NCI-H2171 treated with DMSO at 0.1 percent for 48 hours (cell line): ENCODE measurements around the gene ALOXE3.
A peak's percentile ranks its signal among the peaks of the same experiment; 100 is the strongest.
"Not testable (repeated sequence)": the region's sequence is repeated elsewhere in the genome, so short reads cannot be mapped to it uniquely, and the experiment has no call there.

ENCODE experiments used
- DNase-seq: peaks from one replicate; lab custom pipeline; 2025; lab: John Stamatoyannopoulos, UW

Gene ALOXE3

GRCh38 chr17:8121681-8122421 is 3.5 kb upstream of the ALOXE3 start:
- peak; percentile 60 for DNase-seq

DNA sequence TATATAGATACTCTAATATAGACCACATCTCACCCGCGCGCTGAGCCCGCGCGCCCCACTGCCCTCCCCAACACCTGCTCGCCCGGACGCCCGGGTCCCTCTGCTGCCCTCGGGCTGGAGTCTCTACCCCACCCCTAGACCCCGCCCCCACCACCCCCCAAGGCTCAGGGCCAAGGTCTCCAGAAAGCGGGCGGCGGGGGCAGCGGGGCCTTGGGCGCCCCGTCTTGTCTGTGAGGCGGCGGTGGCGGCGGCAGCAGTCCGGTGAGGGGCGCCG is 3.0 kb upstream of the ALOXE3 start:
- no peak for DNase-seq

- DNase-seq, result peak; percentile 91
Measured at GRCh38 chr17:8120520-8121406, 2.4 kb upstream of the ALOXE3 start.

DNA sequence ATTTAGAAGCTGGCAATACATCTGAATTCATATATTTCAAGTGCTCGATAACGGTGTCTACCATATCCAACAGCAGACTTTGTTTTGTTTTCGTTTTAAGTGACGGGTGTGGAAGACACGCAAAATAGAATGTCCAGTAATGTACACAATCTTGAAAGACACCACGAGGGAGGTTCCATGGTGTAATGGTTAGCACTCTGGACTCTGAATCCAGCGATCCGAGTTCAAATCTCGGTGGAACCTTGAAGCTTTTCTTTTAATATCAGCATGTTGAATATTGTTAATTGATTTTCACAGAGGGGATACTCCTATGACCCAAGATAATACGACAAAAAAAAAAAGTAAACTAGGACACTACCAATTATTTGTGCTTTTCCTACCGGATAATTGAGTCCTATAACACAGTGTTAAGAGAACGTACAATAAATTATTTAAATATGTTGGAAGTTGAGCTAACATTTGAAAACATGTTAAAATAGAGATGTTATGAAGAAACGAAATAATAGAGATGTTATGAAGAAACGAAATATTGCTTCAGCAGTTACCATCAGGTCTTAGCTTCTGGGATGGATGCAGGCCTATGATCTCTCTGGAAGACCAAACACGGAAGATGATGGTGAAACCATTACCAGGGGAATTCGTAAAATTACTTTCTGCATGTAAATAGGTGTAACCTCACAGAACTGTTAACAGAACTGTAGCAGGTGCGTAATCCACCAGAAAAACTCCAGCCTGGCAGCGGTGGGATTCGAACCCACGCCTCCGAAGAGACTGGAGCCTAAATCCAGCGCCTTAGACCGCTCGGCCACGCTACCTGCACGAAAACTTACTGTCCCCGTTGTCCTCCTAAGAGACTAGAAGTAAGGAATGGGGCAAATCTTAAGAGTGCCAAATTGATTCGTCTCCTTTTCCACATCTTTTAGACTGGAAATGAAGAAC is 1.5 kb upstream of the ALOXE3 start:
- peak; percentile 91 for DNase-seq

- peak; percentile 89 for DNase-seq
Measured at GRCh38 chr17:8118769-8119580, 661 bp upstream of the ALOXE3 start.

DNA sequence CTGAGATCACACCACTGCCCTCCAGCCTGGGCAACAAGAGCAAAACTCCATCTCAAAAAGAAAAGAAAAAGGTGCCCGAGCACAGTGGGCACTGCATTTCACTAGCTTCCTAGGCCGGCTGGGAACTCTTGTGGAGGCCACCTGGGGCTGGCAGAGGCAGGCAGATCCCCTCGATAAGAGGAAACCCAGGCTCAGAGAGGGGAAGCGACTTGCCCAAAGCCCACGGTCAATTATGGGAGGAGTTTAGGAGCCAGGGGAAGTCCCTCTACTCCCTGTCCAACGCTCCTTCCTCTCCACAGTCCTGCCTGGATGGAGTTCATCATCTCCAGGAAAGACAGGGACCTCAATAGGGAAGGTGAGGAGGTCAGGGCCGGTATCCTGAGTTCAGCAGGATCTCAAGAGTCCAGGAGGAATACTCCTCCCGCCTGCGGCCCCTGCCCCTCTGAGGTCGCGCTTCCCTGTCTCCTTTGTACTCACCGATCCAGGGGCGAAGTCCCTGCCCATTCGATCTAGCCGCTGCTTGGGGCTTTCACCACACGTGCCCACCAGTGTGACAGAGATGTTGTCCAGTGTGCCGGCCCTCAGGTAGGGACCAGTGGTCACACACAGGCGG is 841 bp downstream of the ALOXE3 start:
- no peak for DNase-seq

DNA sequence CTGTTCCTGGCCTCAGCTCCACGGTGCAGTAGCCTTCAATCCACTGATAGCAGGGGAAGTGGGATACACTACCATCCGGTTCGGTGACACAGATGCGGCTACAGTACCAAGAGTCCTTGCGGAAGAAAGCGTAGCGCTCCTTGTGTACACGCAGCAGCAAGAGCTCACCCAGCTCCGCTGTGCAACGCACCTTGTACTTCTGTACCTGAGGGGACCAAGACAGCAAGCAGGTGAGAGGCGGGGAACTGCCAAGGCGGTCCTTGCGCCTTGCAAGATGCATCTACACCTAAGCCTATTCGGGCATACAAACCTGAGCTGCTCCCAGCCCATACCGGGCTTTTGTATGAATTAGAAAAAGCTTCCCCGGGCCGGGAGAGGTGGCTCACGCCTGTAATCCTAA is 1.5 kb downstream of the ALOXE3 start:
- DNase-seq, result no peak

GRCh38 chr17:8110907-8111306 is 7.4 kb downstream of the ALOXE3 start:
- DNase-seq, result no peak

DNA sequence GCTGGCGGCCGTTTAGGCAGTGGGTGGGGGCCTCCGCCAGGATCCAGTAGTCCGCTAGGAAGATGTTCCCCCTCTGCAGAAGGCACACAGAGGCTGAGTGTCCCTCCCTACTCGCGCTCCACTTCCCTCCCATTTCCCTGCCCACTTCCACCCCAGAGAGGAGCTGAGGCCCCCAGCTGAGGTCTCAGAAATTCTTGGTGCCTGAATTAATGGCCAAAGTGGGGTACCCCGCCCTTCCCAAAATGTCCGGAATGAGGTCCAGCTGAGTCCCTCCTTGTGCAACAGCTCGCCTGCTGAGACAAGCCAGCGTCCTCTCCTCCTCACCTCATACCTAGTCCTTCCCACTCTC is 7.9 kb downstream of the ALOXE3 start:
- no peak for DNase-seq

DNA sequence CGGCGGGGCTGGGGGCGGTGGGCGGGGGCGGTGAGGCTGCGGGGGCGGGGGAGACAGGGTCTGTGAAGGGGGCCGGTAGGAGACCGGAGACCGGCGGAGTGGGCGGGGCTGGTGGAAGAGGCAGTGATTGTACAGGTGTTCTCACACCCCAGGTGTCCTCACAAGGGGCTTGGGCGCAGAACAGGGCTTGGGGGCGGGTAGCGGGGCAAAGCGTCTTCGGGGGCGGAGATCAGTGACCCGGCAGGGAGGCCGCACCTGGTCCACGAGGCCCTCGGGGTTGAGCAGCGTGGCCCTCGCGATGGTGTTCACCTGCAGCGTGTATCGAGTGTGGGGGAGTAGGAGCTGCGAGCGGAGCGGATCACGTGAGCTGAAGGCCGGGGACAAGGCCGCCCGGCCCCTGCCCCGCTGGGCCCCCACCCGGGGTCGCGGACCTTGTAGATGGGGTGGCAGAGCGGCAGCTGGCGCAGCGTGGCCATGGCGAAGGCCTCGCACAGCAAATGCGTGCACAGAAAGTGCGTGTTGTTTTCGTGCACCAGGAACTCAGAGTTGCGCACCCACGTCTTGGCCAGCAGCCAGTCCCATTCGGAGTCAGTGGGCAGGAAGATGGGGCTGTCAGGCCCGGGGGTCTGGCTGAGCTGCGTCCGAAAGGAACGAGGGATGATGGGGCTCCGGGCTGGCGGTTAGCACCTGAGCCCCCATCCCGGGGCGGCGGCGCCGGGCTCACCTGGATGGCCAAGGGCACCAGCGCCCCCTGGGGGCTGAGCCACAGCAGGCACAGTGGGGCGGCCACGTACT is 8.5 kb downstream of the ALOXE3 start:
- peak; percentile 67 for DNase-seq

DNA sequence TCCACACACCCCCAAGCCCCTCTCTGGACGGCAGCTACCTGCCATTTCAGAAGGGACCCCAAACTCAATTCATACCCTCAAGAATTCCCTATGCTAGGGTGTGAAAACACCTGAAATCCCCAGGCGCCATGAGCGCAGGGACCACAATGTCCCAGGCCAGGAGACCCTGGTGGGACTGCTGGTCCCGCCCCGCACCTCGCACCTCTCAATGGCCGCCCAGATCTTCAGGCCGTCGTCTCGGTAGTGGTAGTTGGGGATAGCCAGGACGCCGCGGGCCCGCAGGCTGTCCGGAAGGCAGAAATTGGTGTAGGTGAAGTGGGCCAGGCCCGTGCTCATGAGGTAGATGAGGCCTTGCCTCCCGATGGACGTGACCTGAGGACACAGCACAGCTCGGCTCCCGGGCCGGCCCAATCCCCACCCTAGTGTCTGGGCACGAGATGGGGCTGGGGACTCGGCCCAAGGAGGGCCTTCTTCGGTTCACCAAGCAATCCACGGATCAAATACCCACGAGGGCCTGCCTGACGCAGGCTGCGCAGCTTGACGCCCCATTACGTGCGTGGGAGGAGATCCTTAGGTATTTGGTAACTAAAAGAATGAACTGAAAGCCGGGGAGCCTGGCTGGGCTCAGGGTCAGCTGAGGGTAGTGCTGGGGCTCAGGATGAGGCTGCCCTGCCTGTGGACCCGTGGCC is 9.2 kb downstream of the ALOXE3 start:
- DNase-seq, result no peak

DNA sequence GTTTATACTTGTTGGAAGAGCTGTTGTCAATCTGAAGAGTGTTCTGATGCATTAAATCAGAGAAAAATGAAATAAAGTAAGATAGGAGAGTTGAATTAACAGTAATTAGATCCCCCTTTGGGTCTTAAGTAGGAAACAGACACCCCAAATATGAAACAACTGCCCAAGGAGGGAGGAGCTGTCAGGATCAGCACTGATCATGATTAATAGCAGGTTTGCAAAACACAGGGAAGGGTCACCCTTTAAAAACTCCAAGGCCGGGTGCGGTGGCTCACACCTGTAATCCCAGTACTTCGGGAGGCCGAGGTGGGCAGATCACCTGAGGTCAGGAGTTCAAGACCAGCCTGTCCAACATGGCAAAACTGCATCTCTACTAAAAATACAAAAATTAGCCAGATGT is 11.3 kb downstream of the ALOXE3 start:
- DNase-seq, result not testable (repeated sequence)

DNA sequence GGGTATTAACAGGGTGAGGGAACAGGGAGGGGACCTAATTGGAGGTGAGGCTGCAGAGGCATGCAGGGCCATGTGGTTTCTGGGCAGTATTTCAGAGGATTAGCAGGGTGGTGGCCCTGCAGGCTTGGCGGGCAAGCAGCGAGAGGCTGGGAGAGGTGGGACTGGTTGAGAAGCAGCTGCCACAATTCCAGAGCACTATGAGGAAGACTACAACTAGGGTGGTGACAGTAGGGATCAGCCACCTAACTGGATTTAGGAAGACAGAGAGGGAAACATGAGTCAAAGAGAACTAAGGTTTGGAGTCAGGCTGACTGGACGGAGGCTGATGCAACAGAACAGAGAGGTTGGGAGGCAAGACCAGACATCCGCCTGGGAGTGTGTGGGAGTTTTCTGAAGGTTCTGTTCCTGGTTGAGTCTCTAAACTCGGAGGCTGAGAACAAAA is 12.3 kb downstream of the ALOXE3 start:
- DNase-seq, result no peak

GRCh38 chr17:8104911-8105310 is 13.4 kb downstream of the ALOXE3 start:
- no peak for DNase-seq

GRCh38 chr17:8103549-8103948 is 14.8 kb downstream of the ALOXE3 start:
- DNase-seq, result no peak

DNA sequence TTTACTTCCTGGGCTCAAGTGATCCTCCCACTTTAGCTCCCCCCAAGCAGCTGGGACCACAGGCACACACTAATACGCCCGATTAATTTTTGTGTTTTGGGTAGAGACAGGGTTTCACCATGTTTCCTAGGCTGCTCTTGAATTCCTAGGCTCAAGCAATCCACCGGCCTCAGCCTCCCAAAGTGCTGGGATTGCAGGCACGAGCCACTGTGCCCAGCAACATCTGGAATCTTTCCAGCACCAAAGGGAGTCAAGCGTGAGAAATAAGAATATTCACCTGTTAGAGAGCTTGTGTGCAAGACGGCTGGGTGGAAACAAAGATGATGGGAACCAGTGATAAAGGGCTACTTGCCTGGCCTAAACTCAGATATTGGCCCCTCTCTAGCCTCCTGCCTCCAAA is 16.6 kb downstream of the ALOXE3 start:
- peak; percentile 9 for DNase-seq

DNA sequence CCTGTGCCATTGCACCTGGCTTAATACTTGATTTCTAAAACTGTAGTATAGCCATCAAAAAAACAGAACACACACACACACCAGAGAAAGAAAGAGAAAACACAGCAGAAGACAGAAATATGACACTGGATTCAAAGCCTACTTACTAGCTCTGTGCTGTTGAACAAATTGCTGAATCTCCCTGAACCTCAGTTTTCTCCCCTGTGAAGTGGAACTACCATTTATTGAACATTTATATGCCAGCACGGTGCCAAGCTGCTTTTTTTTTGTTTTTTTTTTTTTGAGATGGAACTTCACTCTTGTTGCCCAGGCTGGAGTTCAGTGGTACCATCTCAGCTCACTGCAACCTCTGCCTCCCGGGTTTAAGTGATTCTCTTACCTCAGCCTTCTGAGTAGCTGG is 17.6 kb downstream of the ALOXE3 start:
- DNase-seq, result no peak

- DNase-seq, result peak; percentile 77
Measured at GRCh38 chr17:8100111-8100510, 18.2 kb downstream of the ALOXE3 start.

- no peak for DNase-seq
Measured at GRCh38 chr17:8096541-8096940, 21.8 kb downstream of the ALOXE3 start.

DNA sequence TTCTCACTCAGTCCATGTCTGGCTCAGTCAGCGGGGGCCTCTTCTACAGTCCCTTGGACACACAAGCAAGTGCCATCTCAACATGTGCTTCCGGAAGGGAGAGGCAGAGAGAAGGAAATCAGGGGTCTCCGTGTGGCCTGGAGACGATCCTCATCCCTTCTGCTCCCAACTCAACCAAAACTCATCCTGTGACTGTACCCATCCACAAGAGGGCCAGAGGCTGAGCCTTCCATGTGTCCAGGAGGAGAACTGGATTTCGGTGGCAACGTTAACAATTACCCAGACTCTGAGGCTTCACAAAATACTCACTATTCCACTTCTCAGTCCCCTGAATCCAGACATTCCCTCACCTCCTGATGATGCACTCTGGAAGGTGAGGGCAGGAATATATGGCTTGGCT is 23.0 kb downstream of the ALOXE3 start:
- DNase-seq, result no peak
